Measurements from ENCODE around the gene ARRB2. TPM values are rescaled to one million over a fixed set of nuclear protein-coding genes. Genes with fewer than 3 reads are reported as not detected.
A peak's percentile ranks its signal among the peaks of the same experiment; 100 is the strongest.

Gene ARRB2
- total and polyA plus RNA-seq, 2 donors from 2014 or later, result 32.8 to 63.1 TPM

DNA sequence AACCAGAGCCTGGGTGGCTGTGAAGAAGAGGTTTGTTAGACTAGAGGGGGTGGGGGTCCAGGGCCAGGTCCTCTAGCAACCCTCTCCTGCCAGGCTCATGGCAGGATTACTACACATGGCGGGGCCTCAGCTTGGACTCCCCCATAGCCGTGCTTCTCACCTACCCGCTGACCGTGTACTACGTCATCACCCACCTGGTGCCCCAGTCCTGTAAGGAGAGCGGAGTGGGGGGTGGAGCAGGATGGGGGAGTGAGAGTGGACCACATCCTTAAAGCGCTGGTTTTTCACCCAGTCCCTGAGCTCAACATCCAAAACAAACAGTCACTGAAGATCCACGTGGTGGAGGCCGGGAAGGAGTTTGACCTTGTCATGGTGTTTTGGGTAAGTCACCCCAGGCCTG lies 33.5 kb downstream of the ARRB2 start:
- Histone ChIP-seq H3K9me3 (ENCODE audit: control insufficient read depth in 2 of 3, insufficient read depth in 1 of 3, low read length in 3 of 3) (no peaks in the 10 kb centered on the region), H3K9ac (ENCODE audit: low read length in 3 of 3) (no peak overlapping the region), H3K36me3 (ENCODE audit: control insufficient read depth in 2 of 3, insufficient read depth in 3 of 3, low read length in 3 of 3) (no peaks in the 10 kb centered on the region), H3K4me3 (ENCODE audit: low read length in 3 of 3) (no peak overlapping the region), H3K27ac (ENCODE audit: low read depth in 2 of 2, low read length in 2 of 2) (no peak overlapping the region), H3K4me1 (ENCODE audit: control insufficient read depth in 2 of 3, insufficient read depth in 2 of 3, low read depth in 1 of 3, low read length in 3 of 3) (peaks cover 0 to 7% (median 0%) of the 10 kb centered on the region in 3 donors), H3K27me3 (ENCODE audit: control insufficient read depth, insufficient read depth, low read length) (peaks cover 2% of the 10 kb centered on the region)
- peak in 1 of 5 donors; percentile 55 for DNase-seq
- TF ChIP-seq, protein P1, sequence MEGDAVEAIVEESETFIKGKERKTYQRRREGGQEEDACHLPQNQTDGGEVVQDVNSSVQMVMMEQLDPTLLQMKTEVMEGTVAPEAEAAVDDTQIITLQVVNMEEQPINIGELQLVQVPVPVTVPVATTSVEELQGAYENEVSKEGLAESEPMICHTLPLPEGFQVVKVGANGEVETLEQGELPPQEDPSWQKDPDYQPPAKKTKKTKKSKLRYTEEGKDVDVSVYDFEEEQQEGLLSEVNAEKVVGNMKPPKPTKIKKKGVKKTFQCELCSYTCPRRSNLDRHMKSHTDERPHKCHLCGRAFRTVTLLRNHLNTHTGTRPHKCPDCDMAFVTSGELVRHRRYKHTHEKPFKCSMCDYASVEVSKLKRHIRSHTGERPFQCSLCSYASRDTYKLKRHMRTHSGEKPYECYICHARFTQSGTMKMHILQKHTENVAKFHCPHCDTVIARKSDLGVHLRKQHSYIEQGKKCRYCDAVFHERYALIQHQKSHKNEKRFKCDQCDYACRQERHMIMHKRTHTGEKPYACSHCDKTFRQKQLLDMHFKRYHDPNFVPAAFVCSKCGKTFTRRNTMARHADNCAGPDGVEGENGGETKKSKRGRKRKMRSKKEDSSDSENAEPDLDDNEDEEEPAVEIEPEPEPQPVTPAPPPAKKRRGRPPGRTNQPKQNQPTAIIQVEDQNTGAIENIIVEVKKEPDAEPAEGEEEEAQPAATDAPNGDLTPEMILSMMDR (IDR thresholded peaks at IDR 0.05; ENCODE audit: borderline replicate concordance, extremely low read depth, insufficient read depth), result no peak
- FAIRE-seq, result no peak
- intact Hi-C loops (cut with DNase I), result no loop called here

DNA sequence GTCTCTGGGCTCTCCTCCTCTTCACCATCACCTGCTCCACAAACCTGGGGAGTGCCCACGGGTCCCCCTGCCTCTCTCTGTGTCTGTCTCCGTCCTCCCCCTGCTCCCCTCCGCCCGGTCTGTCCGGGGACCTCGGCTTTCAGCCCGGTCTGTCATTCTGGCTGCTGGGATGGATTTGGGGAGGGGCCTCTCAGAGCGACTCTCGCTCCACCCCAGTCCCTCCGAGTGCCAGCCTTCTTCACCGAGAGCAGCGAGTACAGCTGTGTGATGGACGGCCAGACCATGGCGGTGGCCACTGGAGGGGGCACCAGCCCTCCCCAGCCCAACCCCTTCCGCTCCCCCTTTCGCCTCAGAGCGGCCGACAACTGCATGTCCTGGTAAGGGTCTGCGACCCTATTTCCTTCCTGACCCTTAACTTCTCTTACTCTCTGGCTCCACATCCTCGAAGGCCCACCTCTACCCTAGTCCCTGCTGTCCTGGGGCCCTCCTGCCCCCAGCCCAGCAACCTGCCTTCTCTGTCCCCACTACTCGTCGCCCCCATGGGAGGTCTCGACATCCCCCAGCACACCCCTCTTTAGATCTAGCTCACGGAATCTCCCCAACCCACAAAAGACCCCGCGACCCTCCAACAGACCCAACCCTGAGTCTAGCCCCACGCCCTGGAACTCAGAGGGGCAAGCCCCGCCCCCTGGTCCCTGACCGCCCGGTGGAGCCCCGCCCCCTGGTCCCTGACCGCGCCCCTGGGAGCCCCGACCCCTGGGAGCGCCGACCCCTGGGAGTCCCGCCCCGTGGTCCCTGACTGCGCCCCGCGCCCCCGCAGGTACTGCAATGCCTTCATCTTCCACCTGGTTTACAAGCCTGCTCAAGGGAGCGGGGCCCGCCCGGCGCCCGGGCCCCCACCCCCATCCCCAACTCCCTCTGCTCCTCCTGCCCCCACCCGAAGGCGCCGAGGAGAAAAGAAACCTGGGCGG lies 34.9 kb downstream of the ARRB2 start:
- H3K4me1 ChIP-seq (ENCODE audit: control insufficient read depth in 2 of 3, insufficient read depth in 2 of 3, low read depth in 1 of 3, low read length in 3 of 3), result peaks cover 0 to 4% (median 0%) of the 10 kb centered on the region in 3 donors
- FAIRE-seq (no peak), DNase-seq (peak; percentile 28 to 72 (median 52))
- H3K36me3 ChIP-seq (ENCODE audit: control insufficient read depth in 2 of 3, insufficient read depth in 3 of 3, low read length in 3 of 3), result no peaks in the 10 kb centered on the region
- H3K9ac ChIP-seq (ENCODE audit: low read length in 3 of 3), result no peak overlapping the region
- H3K27ac ChIP-seq (ENCODE audit: low read depth in 2 of 2, low read length in 2 of 2), result no peak overlapping the region
- H3K27me3 ChIP-seq (ENCODE audit: control insufficient read depth, insufficient read depth, low read length), result peaks cover 2% of the 10 kb centered on the region
- H3K9me3 ChIP-seq (ENCODE audit: control insufficient read depth in 2 of 3, insufficient read depth in 1 of 3, low read length in 3 of 3), result no peaks in the 10 kb centered on the region
- H3K4me3 ChIP-seq (ENCODE audit: low read length in 3 of 3), result no peak overlapping the region
- TF ChIP-seq, protein P1 (IDR thresholded peaks at IDR 0.05; ENCODE audit: borderline replicate concordance, extremely low read depth, insufficient read depth), result no peak
- intact Hi-C loops (cut with DNase I), result no loop called here

- Histone ChIP-seq H3K9me3 (ENCODE audit: control insufficient read depth in 2 of 3, insufficient read depth in 1 of 3, low read length in 3 of 3) (no peaks in the 10 kb centered on the region), H3K9ac (ENCODE audit: low read length in 3 of 3) (no peak overlapping the region), H3K27me3 (ENCODE audit: control insufficient read depth, insufficient read depth, low read length) (peaks cover 2% of the 10 kb centered on the region), H3K4me3 (ENCODE audit: low read length in 3 of 3) (no peak overlapping the region), H3K4me1 (ENCODE audit: control insufficient read depth in 2 of 3, insufficient read depth in 2 of 3, low read depth in 1 of 3, low read length in 3 of 3) (peaks cover 0 to 4% (median 0%) of the 10 kb centered on the region in 3 donors), H3K27ac (ENCODE audit: low read depth in 2 of 2, low read length in 2 of 2) (no peak overlapping the region), H3K36me3 (ENCODE audit: control insufficient read depth in 2 of 3, insufficient read depth in 3 of 3, low read length in 3 of 3) (no peaks in the 10 kb centered on the region)
- TF ChIP-seq, protein P1 (IDR thresholded peaks at IDR 0.05; ENCODE audit: borderline replicate concordance, extremely low read depth, insufficient read depth), result no peak
- intact Hi-C loops (cut with DNase I), result no loop called here
- DNase-seq (peak in 2 of 5 donors; percentile 15 to 31), FAIRE-seq (no peak)
Observed at GRCh38 chr17:4747847-4748246, 37.4 kb downstream of the ARRB2 start.
